HG03571 (cell line): ENCODE data around the gene TXNDC12.
"Not testable (repeated sequence)": the region's sequence is repeated elsewhere in the genome, so short reads cannot be mapped to it uniquely, and the experiment has no call there.

Source experiments
- ATAC-seq: cut with Tn5 transposase; IDR thresholded peaks from one replicate; pipeline ENCODE4 v1.9.1; 2021; ENCODE audit not compliant: unreplicated experiment

TXNDC12 gene

GRCh38 chr1:52049337-52049736 is 5.7 kb downstream of the TXNDC12 start:
- ATAC-seq: not testable (repeated sequence)

GRCh38 chr1:52045666-52046195 is 9.3 kb downstream of the TXNDC12 start:
- ATAC-seq: not testable (repeated sequence)

GRCh38 chr1:52045236-52045635 is 9.8 kb downstream of the TXNDC12 start:
- no peak for ATAC-seq

GRCh38 chr1:52041551-52042185 is 13.3 kb downstream of the TXNDC12 start:
- no peak for ATAC-seq

- no peak for ATAC-seq
Observed at GRCh38 chr1:52037909-52038308, 17.1 kb downstream of the TXNDC12 start.

GRCh38 chr1:52037402-52037814 is 17.6 kb downstream of the TXNDC12 start:
- ATAC-seq: no peak

DNA sequence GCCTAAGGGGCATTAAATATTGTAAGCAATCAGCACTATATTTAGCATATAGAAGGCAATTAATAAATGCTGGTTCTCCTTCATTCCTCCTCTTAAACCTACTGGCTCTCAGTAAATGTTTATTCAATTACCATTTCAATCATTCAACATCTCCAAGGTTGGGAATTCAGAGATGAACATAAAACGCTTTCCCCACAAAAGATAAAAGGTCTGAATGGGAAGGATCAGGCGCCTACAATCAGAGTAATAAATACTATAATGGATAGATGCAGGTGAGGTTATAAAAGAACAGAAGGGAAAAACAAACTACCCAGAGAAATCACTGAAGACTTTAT is 21.0 kb downstream of the TXNDC12 start:
- no peak for ATAC-seq

DNA sequence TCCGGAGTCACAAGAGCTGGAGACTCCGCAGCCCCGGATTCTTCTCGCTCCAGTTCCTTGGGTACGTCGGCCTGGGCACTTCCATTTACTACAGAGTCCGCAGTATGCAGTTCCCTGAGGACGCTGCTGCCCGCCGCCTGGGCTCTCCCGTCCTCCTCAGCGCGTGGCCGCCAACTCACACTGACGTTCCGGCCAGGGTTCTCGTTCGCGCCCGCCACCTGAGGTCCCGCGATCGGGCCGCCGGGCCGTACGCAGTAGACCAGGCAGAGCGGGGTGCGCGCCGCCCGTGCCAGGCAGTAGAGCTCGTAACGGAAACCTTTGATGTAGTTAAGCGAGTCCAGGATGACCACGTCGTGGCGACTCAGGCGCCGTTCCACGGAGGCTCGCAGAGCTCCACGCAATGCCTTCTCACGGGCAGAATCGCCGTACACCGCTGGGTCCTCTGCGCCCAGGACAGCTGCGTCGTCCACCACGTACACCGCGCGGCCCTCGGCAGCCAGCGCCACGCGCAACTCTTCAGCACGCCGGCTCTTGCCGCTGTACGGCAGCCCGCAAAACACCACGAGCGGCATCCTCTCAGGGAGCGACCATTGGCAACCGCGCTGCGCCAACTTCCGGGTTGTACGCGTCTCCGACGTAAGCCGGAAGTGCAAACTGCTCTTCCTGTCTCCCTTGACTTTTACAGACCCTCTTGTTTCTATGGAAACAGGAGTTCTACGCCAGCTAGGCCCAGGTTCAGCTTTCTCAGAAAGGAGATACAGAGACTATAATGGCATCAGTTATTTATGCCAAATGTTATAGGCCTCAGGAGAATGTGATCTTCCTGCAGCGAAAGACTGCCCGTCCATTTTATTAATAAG is 21.6 kb downstream of the TXNDC12 start, which contains the start of gene KTI12:
KTI12 (minus strand) TSS at position 621 of the 860 bp plus-strand sequence; CDS start at position 572, 49 bp downstream.
- ATAC-seq: peak; percentile 81

- peak; percentile 54 for ATAC-seq
Observed at GRCh38 chr1:52032785-52033131, 22.2 kb downstream of the TXNDC12 start.

DNA sequence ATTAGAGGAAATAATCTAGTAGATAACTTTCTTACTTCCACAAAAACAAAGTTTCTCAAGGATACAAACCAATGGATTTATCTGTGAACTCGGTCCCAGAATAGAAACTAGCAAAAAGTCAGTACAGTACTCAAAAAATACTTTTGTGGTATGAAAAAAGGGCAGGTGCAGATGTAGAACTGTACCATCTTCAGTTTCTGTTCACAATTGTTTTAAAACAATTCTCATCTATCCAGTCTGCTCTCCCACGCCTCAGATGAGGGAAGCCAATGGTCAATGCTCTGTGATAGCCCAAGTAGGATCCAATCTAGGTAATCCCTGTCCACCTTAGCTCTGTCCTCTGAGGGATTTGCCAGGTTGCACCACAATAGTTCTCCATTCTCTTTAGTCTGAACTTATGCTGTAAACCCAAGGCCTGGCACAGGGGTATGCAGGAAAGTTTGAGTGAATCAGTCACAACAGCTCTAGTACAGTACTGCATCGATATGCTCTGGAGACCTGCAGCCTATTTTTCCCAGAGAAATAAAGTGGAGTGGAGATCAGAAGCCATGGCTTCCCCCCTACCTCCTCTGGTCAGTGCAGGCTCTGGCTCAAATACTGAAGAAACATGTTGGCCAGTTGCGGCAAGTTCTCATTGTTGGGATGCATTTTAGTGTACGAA is 22.7 kb downstream of the TXNDC12 start:
- ATAC-seq: peak; percentile 27

DNA sequence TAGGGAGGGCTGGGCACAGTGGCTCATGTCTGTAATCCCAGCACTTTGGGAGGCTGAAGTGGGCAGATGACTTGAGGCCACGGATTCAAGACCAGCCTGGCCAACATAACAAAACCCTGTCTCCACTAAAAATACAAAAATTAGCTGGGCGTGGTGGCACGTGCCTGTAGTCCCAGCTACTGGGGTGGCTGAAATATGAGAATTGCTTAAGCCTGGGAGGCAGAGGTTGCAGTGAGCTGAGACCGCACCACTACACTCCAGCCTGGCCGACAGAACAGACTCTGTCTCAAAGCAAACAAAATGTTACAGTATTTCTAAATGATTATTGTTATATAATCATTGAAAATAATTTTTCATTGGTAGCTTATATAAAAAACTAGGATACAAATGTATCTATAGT is 26.2 kb downstream of the TXNDC12 start:
- ATAC-seq: not testable (repeated sequence)

- no peak for ATAC-seq
Observed at GRCh38 chr1:52028328-52028727, 26.7 kb downstream of the TXNDC12 start.

- ATAC-seq: no peak
Observed at GRCh38 chr1:52026278-52026677, 28.7 kb downstream of the TXNDC12 start.

GRCh38 chr1:52022133-52022532 is 32.9 kb downstream of the TXNDC12 start:
- ATAC-seq: no peak

- ATAC-seq: no peak
Observed at GRCh38 chr1:52008071-52008809, 46.8 kb downstream of the TXNDC12 start.

- no peak for ATAC-seq
Observed at GRCh38 chr1:52007215-52008002, 47.6 kb downstream of the TXNDC12 start.

DNA sequence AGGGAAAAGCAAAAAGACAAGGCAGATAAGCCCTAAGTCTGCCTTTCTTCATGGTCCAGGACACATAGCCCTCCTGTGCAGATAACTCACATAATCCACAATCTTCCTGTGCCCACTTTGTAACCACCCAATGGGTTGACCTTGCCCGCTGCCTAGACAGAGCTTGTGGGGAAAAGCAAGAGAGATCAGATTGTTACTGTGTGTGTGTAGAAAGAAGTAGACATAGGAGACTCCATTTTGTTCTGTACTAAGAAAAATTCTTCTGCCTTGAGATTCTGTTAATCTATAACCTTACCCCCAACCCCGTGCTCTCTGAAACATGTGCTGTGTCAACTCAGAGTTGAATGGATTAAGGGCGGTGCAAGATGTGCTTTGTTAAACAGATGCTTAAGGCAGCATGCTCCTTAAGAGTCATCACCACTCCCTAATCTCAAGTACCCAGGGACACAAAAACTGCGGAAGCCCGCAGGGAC is 48.9 kb downstream of the TXNDC12 start:
- ATAC-seq: not testable (repeated sequence)

GRCh38 chr1:52005548-52005947 is 49.4 kb downstream of the TXNDC12 start:
- ATAC-seq: not testable (repeated sequence)

GRCh38 chr1:52003877-52004276 is 51.1 kb downstream of the TXNDC12 start:
- ATAC-seq: no peak
